ENCODE data around the gene HERPUD2.
"Not testable (repeated sequence)": the region's sequence is repeated elsewhere in the genome, so short reads cannot be mapped to it uniquely, and the experiment has no call there.

HERPUD2 gene

GRCh38 chr7:35676211-35676610 lies 18.7 kb downstream of the HERPUD2 start:
- DNase-seq: no peak

GRCh38 chr7:35670856-35671569 lies 23.9 kb downstream of the HERPUD2 start:
- no peak for DNase-seq

DNA sequence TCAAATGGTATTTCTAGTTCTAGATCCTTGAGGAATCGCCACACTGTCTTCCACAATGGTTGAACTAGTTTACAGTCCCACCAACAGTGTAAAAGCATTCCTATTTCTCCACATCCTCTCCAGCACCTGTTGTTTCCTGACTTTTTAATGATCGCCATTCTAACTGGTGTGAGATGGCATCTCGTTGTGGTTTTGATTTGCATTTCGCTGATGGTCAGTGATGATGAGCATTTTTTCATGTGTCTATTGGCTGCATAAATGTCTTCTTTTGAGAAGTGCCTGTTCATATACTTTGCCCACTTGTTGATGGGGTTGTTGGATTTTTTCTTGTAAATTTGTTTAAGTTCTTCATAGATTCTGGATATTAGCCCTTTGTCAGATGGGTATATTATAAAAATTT lies 34.5 kb downstream of the HERPUD2 start:
- not testable (repeated sequence) for DNase-seq

DNA sequence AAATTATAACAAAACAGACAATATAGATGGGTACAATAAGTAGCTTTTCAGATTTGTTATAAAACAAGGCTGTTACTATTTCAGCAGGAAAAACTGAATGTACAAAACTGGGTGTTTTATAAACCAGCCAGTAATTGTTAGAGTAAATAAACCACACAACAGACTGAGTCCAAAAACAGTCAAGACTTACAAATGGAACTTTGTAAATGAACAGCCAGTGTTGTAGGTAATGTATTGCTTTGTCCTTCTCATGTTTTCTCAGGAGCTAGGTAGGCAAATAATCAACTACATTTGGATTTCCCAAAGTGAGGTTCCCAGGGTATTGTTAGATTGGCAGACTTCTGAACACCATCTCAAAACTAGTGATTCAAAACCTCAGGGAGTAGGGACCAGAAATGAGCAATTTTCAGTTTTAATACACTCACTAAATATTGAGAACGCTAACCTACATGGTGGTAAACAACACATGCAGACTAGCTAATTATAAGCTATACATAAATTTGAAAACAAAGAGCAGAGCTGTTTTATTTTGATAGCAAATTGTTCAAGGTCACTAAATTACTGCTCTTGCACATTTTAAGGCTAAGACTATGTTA lies 36.2 kb downstream of the HERPUD2 start:
- DNase-seq: no peak

DNA sequence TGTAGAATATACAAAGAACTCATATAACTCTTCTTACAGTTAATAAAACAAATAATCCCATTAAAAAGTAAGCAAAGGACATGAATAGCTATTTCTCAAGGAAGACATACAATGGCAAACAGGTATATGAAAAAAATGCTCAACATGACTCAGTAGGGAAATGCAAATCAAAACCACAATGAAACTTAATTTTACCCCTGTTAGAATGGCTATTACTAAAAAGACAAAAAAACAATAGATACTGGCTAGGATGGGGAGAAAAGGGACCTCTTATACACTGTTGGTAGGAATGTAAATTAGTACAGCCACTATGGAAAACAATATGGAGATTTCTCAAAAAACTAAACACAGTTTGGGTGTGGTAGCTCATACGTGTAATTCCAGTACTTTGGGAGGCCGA lies 37.8 kb downstream of the HERPUD2 start:
- no peak for DNase-seq

- DNase-seq: not testable (repeated sequence)
Observed at GRCh38 chr7:35654558-35654957, 40.4 kb downstream of the HERPUD2 start.

- DNase-seq: no peak
Observed at GRCh38 chr7:35652124-35652523, 42.8 kb downstream of the HERPUD2 start.

GRCh38 chr7:35650751-35651150 lies 44.2 kb downstream of the HERPUD2 start:
- no peak for DNase-seq

DNA sequence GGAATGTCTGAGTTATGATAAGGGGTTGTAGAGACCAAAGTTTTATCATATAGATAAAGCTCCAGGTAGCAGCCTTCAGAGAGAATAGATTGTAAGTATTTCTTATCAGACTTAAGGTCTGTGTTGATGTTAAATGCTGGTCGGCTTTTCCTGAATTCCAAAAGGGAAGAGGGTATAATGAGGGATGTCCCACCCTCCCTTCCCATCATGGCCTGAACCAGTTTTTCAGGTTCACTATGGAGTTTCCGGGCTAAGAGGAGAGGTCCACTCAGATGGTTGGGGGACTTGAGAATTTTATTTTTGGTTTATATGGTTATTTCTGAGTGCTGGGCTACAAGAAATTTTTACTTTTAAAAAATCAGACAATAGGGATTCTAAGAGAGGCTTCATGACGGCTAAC lies 45.2 kb downstream of the HERPUD2 start:
- no peak for DNase-seq

DNA sequence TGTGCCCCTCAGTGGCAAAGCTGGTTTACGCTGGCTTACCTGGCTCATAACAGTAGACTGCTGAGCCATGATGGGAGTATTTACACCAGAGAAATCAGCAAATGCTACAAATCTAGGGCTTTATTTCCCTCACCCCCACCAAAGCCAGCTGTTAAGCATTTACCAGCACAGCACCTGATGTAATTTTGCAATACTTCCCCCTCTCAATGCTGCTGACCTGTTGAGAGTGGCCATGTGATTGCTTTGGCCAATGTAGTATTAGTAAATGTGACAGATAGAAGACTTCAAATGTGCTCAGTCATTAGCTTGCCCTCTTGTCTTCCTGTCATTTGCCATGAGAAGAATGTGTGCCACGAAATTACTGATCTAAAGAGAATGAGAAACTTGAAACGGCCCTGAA lies 46.6 kb downstream of the HERPUD2 start:
- DNase-seq: no peak

DNA sequence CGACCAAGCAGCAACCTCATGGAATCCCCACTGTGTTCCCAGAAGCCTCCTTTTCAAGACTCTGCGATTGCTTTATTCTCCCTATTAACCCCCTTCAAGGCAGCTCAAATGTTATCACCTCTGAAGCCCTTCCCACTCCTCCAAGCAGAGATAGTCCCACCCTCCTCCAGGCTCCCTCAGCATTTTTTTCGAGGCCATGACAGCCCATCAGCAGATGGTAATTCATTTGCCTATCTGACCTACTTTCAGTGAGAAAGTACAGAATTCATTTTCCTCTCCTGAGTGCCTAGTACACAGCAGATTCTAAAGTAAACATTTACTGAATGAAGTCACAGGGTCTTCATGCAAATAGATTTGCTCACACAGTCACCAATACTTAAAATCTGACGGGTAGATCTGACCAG lies 47.8 kb downstream of the HERPUD2 start:
- DNase-seq: no peak

DNA sequence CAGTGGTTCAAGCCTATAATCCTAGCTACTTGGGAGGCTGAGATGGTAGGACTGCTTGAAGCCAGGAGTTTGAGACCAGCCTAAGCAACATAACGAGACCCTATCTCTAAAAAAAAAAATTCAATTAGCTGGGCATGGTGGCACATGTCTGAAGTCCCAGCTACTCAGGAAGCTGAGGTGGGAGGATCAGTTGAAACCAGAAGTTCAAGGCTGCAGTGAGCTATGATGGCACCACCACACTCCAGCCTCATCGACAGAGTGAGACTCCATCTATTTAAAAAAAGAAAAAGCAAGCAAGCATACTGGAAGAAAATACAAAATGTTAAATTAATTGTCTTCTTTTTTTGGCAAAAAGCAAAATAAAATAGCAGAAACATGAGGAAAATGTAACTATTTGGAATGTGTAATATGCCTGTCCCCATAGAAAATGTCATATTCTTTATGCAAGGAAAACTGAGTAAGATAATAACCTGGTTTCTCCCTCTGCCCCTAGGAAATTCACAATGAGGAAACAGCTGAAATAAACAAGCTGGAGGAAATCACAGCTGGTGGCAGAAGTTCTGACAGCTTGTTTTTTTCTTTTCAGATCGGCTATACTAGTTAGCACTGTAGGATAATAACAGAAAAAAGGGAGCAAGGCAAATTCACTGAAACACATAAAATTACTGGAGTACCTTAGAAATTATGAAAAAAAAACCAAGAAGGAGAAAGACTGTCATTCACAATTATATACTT lies 48.5 kb downstream of the HERPUD2 start:
- DNase-seq: no peak

DNA sequence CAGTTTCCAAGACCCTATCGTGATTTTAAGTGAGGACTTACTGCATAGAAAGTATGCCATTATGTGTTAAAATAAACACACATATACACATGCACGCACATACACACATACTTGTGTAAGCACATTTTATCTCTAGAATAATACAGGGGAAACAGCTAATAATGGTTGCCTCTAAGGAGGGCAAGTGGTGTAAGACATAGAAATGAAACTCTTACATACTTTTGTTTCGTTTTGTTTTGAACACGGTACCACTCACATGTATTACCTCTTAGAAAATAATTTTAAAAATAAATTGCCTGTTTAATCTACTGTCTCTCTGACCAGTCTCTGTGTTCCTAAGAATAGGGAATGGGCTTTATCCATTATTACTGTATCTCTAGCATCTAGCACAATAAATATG lies 49.2 kb downstream of the HERPUD2 start:
- DNase-seq: no peak

DNA sequence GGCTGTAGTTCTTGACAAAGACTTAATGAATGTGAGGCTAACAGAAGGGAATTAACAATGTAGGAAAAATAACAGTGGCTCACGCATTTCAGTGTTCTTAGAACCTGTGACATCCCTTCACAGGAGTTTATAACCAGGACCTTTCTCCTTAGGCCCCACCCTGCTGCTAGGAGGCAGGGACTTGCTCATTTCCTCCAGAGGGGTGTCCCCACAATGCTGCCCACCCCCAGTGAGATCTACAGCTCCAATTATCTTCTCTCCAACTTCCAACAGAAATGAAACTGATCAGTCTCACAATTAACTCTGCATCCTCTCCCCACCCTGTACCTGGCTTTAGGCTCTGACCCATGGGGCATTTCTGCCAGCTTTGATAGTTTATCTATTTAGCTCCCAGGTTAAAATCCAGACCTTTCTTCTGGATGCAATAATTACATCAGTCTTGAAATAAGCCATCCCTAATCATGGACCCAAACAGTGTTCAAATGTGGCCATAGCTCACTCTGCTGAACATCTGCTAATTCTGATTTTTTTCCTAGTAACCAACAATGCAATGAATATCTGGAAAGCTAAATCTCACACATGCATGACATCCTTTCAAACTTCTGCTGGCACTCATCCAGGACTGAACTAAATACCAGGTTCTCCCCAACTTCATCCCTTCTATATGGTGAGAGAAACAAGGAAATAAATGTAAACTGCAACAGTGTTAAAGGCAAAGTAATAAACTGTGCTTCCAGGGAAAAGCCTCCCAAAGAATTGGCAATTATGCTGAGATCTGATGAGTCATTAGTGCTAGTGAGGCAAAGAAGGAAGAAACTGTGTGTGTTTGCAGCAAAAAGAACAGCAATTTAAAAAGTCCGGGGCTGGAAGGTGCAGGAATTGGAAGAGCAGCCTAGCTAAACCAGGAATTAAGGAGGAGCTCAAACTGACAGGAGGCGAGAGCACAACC lies 64.6 kb downstream of the HERPUD2 start:
- no peak for DNase-seq

DNA sequence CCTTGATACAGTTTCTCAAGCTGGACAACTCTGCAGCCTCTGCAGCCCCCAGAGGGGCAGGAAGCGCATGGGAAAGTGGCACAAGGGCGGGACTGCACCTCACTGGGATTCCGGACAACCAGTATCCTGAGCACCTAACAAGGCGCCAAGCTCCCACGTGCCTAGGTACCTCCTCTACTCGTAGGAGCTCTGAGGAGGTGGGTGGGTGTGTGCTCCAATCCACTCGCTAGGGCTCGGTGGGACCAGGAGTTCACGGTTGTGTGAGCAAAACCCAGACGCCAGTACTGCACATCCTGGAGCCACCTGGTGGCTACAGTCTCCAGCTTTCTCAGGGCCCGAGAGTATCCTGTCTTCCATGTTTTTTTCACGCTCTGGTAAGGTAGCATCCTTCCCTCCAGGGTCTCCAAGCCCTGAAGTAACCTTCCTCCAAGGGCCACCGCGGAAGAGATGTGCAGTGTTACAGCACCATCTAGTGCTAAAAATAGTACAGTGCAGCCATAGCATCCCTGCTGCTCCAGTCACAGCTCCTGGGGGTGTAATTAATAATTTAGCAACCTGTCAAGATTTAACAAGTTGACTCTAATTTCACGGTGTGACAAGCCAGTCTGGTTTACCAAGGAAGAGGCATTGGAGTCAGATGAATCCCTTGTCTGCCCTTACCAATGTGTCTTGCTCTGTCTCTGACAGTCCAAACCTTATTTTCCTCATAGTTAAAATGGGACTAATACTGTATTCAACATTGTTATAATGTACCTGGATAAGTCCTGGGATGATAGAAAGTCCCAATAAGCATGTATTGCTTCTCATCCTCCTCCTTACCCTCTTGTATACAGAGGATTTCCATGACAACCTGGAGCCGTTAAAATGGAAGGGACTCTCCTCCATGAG lies 70.4 kb downstream of the HERPUD2 start:
- DNase-seq: peak; percentile 49

- no peak for DNase-seq
Observed at GRCh38 chr7:35623381-35623780, 71.6 kb downstream of the HERPUD2 start.

GRCh38 chr7:35619863-35620262 lies 75.1 kb downstream of the HERPUD2 start:
- DNase-seq: no peak

- no peak for DNase-seq
Observed at GRCh38 chr7:35617041-35617440, 77.9 kb downstream of the HERPUD2 start.

GRCh38 chr7:35613150-35613549 lies 81.8 kb downstream of the HERPUD2 start:
- no peak for DNase-seq

GRCh38 chr7:35605760-35606159 lies 89.2 kb downstream of the HERPUD2 start:
- no peak for DNase-seq

GRCh38 chr7:35604595-35604994 lies 90.3 kb downstream of the HERPUD2 start:
- no peak for DNase-seq

GRCh38 chr7:35599645-35600044 lies 95.3 kb downstream of the HERPUD2 start:
- no peak for DNase-seq

Measured in COR-L47 (cell line).